HG03442 (cell line): ENCODE results near the gene ITGA2.
"Not testable (repeated sequence)": the region's sequence is repeated elsewhere in the genome, so short reads cannot be mapped to it uniquely, and the experiment has no call there.

ENCODE experiments used
- ATAC-seq: cut with Tn5 transposase; IDR thresholded peaks from one replicate; pipeline ENCODE4 v1.9.1; 2021; ENCODE audit warnings: mild to moderate bottlenecking, moderate library complexity; ENCODE audit not compliant: unreplicated experiment

Gene ITGA2

GRCh38 chr5:53095217-53095616 lies 106.1 kb downstream of the ITGA2 start:
- no peak for ATAC-seq

- ATAC-seq: peak; percentile 64
Measured at GRCh38 chr5:53095931-53096525, 106.9 kb downstream of the ITGA2 start.

- no peak for ATAC-seq
Measured at GRCh38 chr5:53099546-53099945, 110.4 kb downstream of the ITGA2 start.

- ATAC-seq: no peak
Measured at GRCh38 chr5:53100606-53101005, 111.5 kb downstream of the ITGA2 start.

GRCh38 chr5:53105611-53106300 lies 116.6 kb downstream of the ITGA2 start:
- ATAC-seq: no peak

- ATAC-seq: peak; percentile 14
Measured at GRCh38 chr5:53109056-53109442, 119.9 kb downstream of the ITGA2 start.

GRCh38 chr5:53109443-53110127 lies 120.4 kb downstream of the ITGA2 start, which contains the start of gene MOCS2:
Gene MOCS2, minus strand, starts transcription at chr5:53109757. Its CDS starts 2,583 bp downstream, at chr5:53107174.
- ATAC-seq: peak; percentile 93

- peak; percentile 0 for ATAC-seq
Measured at GRCh38 chr5:53110156-53110555, 121.0 kb downstream of the ITGA2 start.

GRCh38 chr5:53111139-53111538 lies 122.0 kb downstream of the ITGA2 start:
- no peak for ATAC-seq

GRCh38 chr5:53112307-53112706 lies 123.2 kb downstream of the ITGA2 start:
- not testable (repeated sequence) for ATAC-seq

GRCh38 chr5:53112909-53113308 lies 123.8 kb downstream of the ITGA2 start:
- ATAC-seq: no peak

- ATAC-seq: no peak
Measured at GRCh38 chr5:53113947-53114346, 124.8 kb downstream of the ITGA2 start.

- ATAC-seq: no peak
Measured at GRCh38 chr5:53114988-53115387, 125.8 kb downstream of the ITGA2 start.

GRCh38 chr5:53116597-53116996 lies 127.4 kb downstream of the ITGA2 start:
- ATAC-seq: no peak

- ATAC-seq: no peak
Measured at GRCh38 chr5:53118879-53119278, 129.7 kb downstream of the ITGA2 start.

GRCh38 chr5:53120165-53120564 lies 131.0 kb downstream of the ITGA2 start:
- ATAC-seq: no peak

- ATAC-seq: no peak
Measured at GRCh38 chr5:53123702-53124101, 134.6 kb downstream of the ITGA2 start.

GRCh38 chr5:53126521-53126920 lies 137.4 kb downstream of the ITGA2 start:
- ATAC-seq: no peak

GRCh38 chr5:53127107-53127506 lies 138.0 kb downstream of the ITGA2 start:
- ATAC-seq: no peak

- ATAC-seq: no peak
Measured at GRCh38 chr5:53128481-53128880, 139.3 kb downstream of the ITGA2 start.

GRCh38 chr5:53130266-53130665 lies 141.1 kb downstream of the ITGA2 start:
- no peak for ATAC-seq

GRCh38 chr5:53133020-53133419 lies 143.9 kb downstream of the ITGA2 start:
- ATAC-seq: no peak
